HG03060 (cell line): ENCODE measurements around the gene KLHL29.

ENCODE experiments used
- ATAC-seq: cut with Tn5 transposase; IDR thresholded peaks from one replicate; pipeline ENCODE4 v1.9.1; 2021; ENCODE audit warnings: low read depth, moderate number of reproducible peaks; ENCODE audit not compliant: unreplicated experiment

The KLHL29 gene

DNA sequence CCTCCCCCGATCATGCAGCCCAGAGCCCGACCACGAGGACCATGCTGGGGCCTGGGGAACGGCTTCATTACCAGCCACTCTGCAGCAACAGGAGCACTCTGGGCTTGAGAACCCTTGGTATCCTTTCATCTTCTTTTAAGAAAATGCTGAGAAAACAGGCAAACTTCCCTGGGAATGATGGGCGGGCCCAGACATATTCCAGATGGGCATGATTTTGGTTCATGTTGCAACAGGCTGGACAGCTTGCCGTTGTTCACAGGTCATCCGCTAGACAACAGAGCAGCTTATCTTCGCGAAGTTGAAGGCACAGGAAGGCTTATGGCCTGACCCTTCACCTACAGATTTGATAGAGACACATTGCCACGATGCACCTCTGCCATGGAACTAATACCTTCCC, 121.0 kb downstream of the KLHL29 start:
- ATAC-seq: no peak

- ATAC-seq: no peak
These were observed 121.7 kb downstream of the KLHL29 start for GRCh38 chr2:23506531-23507266.

DNA sequence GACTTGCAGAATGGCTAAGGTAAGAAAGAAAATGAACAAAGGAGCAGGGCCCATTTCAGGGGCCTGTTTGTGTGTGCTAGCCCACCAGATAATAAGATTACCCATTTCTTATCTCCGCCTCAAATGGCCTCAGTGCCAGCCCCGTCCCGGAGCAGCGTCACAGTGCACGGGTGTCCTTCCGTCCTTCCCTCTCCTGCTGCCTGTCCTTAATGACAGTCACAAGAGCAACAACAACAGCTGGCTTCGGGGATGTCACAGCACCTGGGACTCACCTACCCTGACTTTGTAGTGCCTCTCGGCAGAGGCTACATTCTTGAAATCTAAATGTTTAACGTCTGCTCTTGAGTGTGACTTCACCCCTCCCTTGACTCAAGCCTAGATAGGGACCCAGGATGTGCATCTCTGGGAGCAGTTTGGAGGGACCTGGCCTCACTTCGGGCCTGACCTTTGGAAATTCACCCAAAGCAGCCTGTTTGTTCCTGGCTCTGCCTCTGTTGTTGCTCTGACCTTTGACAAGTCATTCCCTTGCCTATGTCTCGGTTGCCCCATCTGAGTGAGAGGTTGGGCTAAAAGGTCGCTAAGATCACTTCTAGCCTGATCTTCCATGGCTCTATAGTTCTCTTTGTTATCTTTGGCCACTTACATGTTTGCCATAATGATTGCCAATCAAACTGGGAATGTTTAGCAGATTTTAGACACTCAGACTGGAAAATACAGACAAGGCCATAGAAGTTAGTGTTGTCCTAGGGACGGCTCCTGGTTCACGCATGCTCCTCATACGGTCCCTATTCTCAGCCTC, 122.5 kb downstream of the KLHL29 start:
- no peak for ATAC-seq

- ATAC-seq: no peak
These were observed 123.0 kb downstream of the KLHL29 start for GRCh38 chr2:23508066-23508390.

GRCh38 chr2:23509103-23509502, 124.1 kb downstream of the KLHL29 start:
- no peak for ATAC-seq

DNA sequence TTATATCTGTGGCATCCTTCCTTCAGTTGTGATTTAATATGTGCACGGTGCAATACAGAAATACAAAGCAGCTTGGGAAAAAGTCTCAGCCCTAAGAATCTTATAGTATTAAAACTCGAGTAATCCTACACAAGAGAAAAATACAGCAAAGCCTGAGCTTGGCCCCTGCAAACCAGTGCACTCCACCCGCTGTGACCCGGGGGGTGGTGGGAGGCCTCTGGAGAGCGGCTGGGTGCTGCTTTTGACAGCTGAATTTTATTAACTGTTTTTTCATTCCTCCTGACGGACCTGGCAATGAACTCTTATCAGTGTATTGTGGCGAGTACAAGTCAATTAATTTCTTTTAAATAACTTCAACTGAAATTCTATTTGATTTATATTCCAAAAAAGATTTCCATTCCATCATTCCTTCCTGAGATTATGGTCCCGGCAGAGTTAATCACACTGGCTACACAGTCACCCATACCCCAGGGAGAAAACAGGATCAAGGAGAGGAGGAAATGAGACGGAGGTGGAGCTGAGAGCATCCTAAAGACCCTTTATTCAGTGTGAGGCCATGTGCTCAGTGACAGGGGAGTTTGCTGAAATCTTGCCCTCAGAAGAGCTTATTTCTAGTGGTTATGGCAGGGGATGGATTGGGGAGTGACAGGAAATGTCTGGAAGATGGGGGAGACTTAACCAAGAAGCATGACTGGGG, 124.8 kb downstream of the KLHL29 start:
- ATAC-seq: no peak

DNA sequence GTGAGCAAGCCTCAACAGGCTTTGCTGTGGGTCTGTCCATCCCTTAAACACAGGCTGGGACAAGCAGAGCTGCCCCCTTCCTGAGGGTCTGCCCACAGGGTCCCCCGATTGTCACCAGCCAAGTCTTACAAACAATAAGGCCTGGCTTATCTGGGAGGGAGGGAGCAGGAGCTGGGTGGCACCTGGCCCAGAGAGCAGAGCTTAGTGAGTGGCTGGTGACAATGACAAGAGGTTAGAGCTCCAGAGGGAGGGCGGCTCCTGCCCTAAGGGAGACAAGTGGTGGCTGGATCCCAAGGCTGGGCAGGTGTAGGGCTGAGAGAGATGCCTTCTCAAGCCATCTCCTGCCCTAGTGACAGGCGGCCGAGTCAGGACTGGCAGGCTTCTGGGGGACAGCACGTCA, 125.5 kb downstream of the KLHL29 start:
- ATAC-seq: no peak

DNA sequence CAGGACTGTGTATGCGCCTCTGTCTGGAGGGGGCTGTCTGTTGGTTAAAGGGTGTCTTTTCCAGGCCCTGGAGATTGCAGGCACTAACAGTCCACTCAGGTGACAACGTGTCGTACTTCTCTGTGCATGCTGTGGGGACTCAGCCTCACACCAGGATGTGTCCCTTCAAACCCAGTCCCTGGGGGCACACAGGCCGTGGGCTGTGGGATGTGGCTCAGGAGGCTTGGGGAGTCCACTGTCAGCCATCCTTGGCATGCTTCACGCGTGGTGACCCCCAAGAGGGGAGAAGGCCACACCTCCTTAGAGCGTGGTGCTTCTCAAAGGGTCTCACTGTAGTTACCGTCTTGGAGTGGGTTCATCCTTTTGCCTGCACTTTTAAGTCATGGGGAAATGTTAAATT, 127.8 kb downstream of the KLHL29 start:
- no peak for ATAC-seq

GRCh38 chr2:23513245-23513871, 128.4 kb downstream of the KLHL29 start:
- no peak for ATAC-seq

GRCh38 chr2:23513872-23514793, 129.2 kb downstream of the KLHL29 start:
- ATAC-seq: no peak

DNA sequence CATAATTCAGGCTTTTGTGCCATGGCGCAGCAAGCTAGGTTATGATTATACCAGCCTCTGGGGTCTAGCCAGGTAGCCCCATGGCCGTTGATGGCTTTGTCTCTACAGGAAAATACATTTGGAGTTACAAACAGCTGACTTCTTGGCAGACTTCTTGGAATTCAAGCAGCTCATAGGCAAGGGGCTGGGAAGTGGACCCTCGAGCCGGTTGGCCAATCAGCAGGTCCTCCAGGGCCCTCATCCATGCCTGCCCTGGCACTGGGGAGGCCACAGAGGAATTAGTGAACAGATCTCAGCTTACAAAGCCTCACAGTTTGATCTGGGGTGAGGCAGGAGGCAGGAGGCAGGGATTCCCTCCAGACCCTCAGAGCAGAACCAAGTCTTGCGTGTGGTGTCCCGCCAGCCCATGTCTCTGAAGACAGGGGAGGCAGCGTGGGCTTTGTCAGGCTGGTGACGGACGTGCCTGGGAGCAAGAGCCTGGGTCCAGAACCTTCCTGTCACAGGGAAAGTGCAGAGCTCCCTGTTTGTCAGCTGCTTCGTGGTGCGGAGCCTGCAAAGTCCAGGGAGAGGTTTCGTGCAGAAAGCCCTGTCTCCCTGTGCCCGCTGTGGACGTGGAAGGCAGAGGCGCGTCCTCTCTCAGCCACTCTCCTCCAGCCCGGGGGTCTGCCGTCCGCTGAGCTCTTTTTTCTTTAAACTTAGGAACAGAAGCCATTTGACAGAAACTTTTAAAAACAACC, 131.7 kb downstream of the KLHL29 start:
- no peak for ATAC-seq

DNA sequence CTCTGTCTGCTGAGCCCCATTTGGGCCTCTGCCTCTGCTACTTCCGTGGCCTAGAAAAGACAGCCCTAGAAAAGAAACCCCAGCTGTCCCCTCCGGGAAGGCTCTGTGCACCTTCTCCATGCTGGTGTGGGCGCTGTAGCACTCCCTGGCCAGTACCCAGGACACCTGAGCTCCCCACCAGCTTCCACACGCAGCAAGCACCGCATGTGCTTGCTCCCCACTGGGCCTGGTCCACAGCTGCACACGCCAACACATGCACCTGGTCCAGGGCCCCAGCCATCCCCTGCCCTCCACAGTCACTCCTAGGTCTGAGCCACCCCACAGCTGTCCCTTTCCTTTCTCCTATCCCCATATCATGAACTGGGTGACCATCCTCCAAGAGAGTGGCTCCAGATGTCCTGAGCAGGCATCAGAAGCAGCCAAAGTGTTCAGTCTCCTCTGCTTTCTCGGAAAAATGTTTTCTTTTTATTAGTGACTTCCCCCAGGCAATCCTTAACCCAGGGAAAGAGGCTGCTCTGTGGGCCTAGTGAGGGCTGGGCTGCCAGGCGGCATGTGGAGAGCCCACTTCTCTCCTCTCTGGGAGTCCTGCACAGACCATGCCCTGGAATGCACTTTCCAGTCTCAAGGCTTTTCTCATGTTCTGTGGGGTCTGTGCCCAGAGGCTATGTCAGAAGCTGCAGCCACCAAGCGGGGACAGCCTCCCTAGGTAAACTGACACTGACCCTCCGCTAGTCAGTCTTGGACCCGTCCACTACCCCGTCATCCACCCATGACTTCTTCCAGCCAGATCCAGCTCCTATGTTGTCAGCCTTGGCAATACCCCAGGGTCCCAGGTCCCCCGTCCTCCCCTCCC, 133.7 kb downstream of the KLHL29 start:
- ATAC-seq: no peak

GRCh38 chr2:23519334-23519651, 134.3 kb downstream of the KLHL29 start:
- no peak for ATAC-seq

DNA sequence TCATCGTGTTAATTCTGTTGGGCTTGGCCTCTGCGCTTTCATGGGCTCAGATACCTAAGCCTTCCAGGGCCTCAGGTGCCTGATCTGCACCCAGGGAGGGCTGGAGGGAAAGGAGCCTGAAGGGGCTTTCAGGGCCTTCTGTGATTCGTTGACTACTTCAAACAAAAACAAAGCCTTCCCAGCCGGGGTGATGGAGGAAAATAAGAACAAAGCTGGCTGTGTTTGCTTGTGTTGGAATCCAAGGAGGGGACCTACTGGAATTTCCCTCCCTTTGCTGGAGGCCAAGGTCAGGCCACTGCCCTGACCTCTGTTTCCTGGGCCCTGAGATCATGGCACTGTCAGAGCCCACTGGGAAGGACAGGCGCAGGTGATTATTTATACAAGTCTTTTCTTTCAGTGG, 135.3 kb downstream of the KLHL29 start:
- ATAC-seq: no peak

GRCh38 chr2:23521060-23521459, 136.1 kb downstream of the KLHL29 start:
- no peak for ATAC-seq

DNA sequence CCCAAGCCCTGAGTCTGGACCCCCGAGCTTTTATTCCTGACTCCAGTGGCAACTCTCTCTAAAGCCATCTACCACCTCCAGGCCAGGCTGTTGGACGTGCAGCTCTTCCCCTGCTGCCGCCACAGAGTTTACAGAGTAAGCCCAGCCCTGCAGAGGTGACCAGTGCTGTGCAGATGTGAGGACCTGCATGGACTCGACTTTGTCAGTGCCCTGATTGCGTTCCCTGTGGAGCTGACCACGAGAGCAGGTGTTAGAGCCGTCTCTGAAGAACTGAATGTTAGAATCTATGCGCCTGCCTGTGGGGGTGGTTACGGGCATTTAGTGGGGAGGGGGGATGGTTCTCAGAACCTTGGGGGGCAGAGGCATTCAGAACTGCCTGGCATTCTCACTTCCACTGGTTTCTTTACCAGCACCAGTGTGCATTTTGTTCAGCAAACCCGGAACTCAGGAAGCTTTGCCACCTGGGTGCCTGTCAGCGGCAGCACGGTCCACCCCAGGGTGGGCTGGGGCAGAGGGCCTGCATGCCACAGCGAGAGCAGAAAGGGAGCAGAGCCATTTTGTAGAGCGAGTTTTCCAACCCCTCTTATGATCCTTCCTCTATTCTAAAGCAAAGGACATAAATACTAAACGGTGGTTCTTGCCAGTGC, 137.9 kb downstream of the KLHL29 start:
- ATAC-seq: no peak

GRCh38 chr2:23523373-23524260, 138.6 kb downstream of the KLHL29 start:
- no peak for ATAC-seq
